Measurements from ENCODE around the gene ATF6. TPM values are rescaled to one million over a fixed set of nuclear protein-coding genes. Genes with fewer than 3 reads are reported as not detected.

ATF6 gene
- total and polyA plus RNA-seq, 2 donors (not counting 1 experiment from before 2014, with no cell fraction given): 25.3 to 27.4 TPM

DNA sequence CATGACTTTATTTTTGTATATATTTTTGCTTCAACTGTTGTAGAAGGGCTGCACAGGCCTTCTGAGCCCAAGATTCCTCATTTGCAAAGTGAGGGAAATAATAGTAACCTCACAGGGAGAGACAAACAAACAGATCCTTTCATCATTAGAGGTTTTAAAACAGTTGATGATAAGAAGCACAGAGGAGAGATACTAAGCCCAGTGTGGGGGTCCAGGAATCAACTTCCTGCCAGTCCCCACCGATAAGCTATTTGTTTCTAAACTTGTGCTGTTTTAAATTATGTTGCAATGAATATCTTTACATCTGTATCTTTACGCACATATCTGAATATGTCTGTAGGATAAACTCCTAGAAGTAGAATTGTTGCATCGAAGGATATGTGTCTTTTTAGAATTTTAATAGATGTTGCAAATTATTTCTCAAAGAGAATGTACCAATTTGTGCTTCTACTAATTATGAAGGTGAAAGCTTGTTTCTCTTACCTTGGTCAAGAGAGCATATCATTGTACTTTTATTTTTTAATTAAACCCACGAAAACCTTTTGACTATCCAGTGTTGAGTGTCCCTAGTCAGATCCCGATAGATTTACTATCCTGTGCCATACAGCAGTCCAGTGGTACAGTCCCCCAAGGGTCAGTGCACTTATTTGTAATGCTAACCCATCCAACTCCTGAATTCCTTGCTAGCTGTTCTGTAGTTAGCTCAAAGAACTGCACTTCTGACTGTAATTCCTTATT lies 34.0 kb upstream of the ATF6 start:
- H3K9ac ChIP-seq (ENCODE audit: insufficient read depth, low read length): no peak overlapping the region
- H3K27me3 ChIP-seq (ENCODE audit: control insufficient read depth, insufficient read depth, low read length): no peaks in the 10 kb centered on the region
- H3K4me3 ChIP-seq (replicated peaks in 1 of 4; ENCODE audit: control extremely low read depth in 1 of 4, insufficient read depth in 1 of 4, low read depth in 3 of 4, low read length in 4 of 4): no peak overlapping the region
- no peak overlapping the region for H3K27ac ChIP-seq (ENCODE audit: insufficient read depth, low read length)
- H3K4me2 ChIP-seq (ENCODE audit: extremely low read depth, insufficient read depth, low read length): no peak overlapping the region
- H3K4me1 ChIP-seq (ENCODE audit: control insufficient read depth, extremely low read depth, insufficient read depth, low read length): peaks cover 5% of the 10 kb centered on the region
- H3K36me3 ChIP-seq (ENCODE audit: control insufficient read depth, insufficient read depth, low read length): no peaks in the 10 kb centered on the region
- no peak for TF ChIP-seq EZH2 (IDR thresholded peaks at IDR 0.05; ENCODE audit: low read length, missing control alignments)
- TF ChIP-seq, protein P1, sequence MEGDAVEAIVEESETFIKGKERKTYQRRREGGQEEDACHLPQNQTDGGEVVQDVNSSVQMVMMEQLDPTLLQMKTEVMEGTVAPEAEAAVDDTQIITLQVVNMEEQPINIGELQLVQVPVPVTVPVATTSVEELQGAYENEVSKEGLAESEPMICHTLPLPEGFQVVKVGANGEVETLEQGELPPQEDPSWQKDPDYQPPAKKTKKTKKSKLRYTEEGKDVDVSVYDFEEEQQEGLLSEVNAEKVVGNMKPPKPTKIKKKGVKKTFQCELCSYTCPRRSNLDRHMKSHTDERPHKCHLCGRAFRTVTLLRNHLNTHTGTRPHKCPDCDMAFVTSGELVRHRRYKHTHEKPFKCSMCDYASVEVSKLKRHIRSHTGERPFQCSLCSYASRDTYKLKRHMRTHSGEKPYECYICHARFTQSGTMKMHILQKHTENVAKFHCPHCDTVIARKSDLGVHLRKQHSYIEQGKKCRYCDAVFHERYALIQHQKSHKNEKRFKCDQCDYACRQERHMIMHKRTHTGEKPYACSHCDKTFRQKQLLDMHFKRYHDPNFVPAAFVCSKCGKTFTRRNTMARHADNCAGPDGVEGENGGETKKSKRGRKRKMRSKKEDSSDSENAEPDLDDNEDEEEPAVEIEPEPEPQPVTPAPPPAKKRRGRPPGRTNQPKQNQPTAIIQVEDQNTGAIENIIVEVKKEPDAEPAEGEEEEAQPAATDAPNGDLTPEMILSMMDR (conservative IDR thresholded peaks at IDR 0.05 in 1 of 2, IDR thresholded peaks at IDR 0.05 in 1 of 2; ENCODE audit: low read depth in 1 of 2, low read length in 2 of 2): no peak
- H3K9me3 ChIP-seq (ENCODE audit: control insufficient read depth, insufficient read depth, low read depth, low read length): no peaks in the 10 kb centered on the region
- no peaks in the 10 kb centered on the region for H4K20me1 ChIP-seq (ENCODE audit: control insufficient read depth, extremely low read depth, insufficient read depth, low read length)
- no peak overlapping the region for H2AFZ ChIP-seq (ENCODE audit: low read length)
- no peak for DNase-seq (ENCODE audit: low read depth in 2 of 2)
- H3K79me2 ChIP-seq (ENCODE audit: control insufficient read depth, insufficient read depth, low read length): no peaks in the 10 kb centered on the region

DNA sequence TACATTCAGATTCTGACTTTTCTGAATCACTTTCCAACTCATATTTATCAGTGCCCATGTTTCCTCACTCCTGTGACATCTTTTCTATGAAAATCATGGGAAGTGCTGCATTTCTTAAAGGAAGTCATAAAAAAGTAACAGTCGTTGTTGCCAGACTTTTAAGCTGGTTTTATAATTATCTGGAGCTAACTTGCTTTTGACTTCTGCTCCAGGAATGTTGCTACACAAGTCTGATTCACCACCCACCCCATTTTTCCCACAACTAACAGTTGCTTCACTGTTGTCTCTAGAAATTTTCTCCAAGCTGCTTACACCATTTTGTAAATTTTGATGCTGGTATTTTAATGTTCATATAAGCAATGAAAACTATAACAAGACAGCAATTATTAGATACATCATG lies 32.6 kb upstream of the ATF6 start:
- peaks cover 5% of the 10 kb centered on the region for H3K4me1 ChIP-seq (ENCODE audit: control insufficient read depth, extremely low read depth, insufficient read depth, low read length)
- H3K27me3 ChIP-seq (ENCODE audit: control insufficient read depth, insufficient read depth, low read length): no peaks in the 10 kb centered on the region
- H3K9me3 ChIP-seq (ENCODE audit: control insufficient read depth, insufficient read depth, low read depth, low read length): no peaks in the 10 kb centered on the region
- H4K20me1 ChIP-seq (ENCODE audit: control insufficient read depth, extremely low read depth, insufficient read depth, low read length): no peaks in the 10 kb centered on the region
- no peak overlapping the region for H3K4me3 ChIP-seq (replicated peaks in 1 of 4; ENCODE audit: control extremely low read depth in 1 of 4, insufficient read depth in 1 of 4, low read depth in 3 of 4, low read length in 4 of 4)
- peak overlapping the region; percentile 25 for H3K27ac ChIP-seq (ENCODE audit: insufficient read depth, low read length)
- H2AFZ ChIP-seq (ENCODE audit: low read length): no peak overlapping the region
- TF ChIP-seq, protein P1 (conservative IDR thresholded peaks at IDR 0.05 in 1 of 2, IDR thresholded peaks at IDR 0.05 in 1 of 2; ENCODE audit: low read depth in 1 of 2, low read length in 2 of 2): no peak
- TF ChIP-seq EZH2 (IDR thresholded peaks at IDR 0.05; ENCODE audit: low read length, missing control alignments): no peak
- H3K36me3 ChIP-seq (ENCODE audit: control insufficient read depth, insufficient read depth, low read length): no peaks in the 10 kb centered on the region
- H3K4me2 ChIP-seq (ENCODE audit: extremely low read depth, insufficient read depth, low read length): peak overlapping the region; percentile 37
- H3K79me2 ChIP-seq (ENCODE audit: control insufficient read depth, insufficient read depth, low read length): no peaks in the 10 kb centered on the region
- H3K9ac ChIP-seq (ENCODE audit: insufficient read depth, low read length): no peak overlapping the region
- DNase-seq (ENCODE audit: low read depth in 2 of 2): peak; percentile 81 to 89

DNA sequence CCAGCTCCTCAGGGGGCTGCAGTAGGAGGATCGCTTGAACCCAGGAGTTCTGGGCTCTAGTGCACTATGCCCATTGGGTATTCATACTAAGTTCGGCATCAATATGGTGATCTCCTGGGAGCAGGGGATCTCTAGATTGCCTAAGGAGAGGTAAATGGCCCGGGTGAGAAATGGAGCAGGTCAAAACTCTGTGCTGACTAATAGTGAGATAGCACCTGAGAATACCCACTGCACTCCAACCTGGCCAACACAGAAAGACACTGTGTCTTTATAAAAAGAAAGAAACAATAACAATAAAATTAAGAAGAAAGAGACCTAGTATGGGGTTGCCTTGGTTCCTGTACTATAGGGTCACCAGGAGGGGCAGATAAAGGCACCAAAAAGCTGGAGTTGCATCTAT lies 30.3 kb upstream of the ATF6 start:
- Histone ChIP-seq H4K20me1 (ENCODE audit: control insufficient read depth, extremely low read depth, insufficient read depth, low read length) (no peaks in the 10 kb centered on the region), H3K9me3 (ENCODE audit: control insufficient read depth, insufficient read depth, low read depth, low read length) (no peaks in the 10 kb centered on the region), H2AFZ (ENCODE audit: low read length) (no peak overlapping the region), H3K79me2 (ENCODE audit: control insufficient read depth, insufficient read depth, low read length) (no peaks in the 10 kb centered on the region), H3K4me3 (replicated peaks in 1 of 4; ENCODE audit: control extremely low read depth in 1 of 4, insufficient read depth in 1 of 4, low read depth in 3 of 4, low read length in 4 of 4) (no peak overlapping the region), H3K4me2 (ENCODE audit: extremely low read depth, insufficient read depth, low read length) (no peak overlapping the region), H3K9ac (ENCODE audit: insufficient read depth, low read length) (no peak overlapping the region), H3K36me3 (ENCODE audit: control insufficient read depth, insufficient read depth, low read length) (no peaks in the 10 kb centered on the region), H3K4me1 (ENCODE audit: control insufficient read depth, extremely low read depth, insufficient read depth, low read length) (peaks cover 5% of the 10 kb centered on the region), H3K27ac (ENCODE audit: insufficient read depth, low read length) (no peak overlapping the region), H3K27me3 (ENCODE audit: control insufficient read depth, insufficient read depth, low read length) (no peaks in the 10 kb centered on the region)
- no peak for DNase-seq (ENCODE audit: low read depth in 2 of 2)
- TF ChIP-seq, protein P1 (conservative IDR thresholded peaks at IDR 0.05 in 1 of 2, IDR thresholded peaks at IDR 0.05 in 1 of 2; ENCODE audit: low read depth in 1 of 2, low read length in 2 of 2): no peak
- no peak for TF ChIP-seq EZH2 (IDR thresholded peaks at IDR 0.05; ENCODE audit: low read length, missing control alignments)

Measured in fibroblast of lung (primary cell).